SK-N-SH (cell line): ENCODE data around the gene LDAH. TPM values are rescaled to one million over a fixed set of nuclear protein-coding genes. Genes with fewer than 3 reads are reported as not detected.

ENCODE experiments used
- CTCF ChIA-PET: fragments of 300-600, 350-600 bp; formaldehyde crosslinking; extraction: SDS; loops from one replicate; lab custom pipeline; 2021; lab: Yijun Ruan, JAX
- POLR2A ChIA-PET: fragments of 350-600 bp; sonication (Branson Sonifier 250); formaldehyde crosslinking; extraction: SDS; loops from one replicate; lab custom pipeline; 2020; ENCODE audit warnings: antibody characterized with exemption, inconsistent platforms; lab: Yijun Ruan, JAX
- DNase-seq: peaks from one replicate; pipeline ENCODE4 v3.0.0; 2012
- H2AFZ ChIP-seq: fragments of 200-600 bp; sonication (generic); 2 replicates; pipeline ENCODE4 v1.8.1; 2016; ENCODE audit warnings: antibody characterized with exemption, mild to moderate bottlenecking, low read depth
- H3F3A ChIP-seq: fragments of 200-600 bp; sonication (generic); replicated peaks from 2 replicates; pipeline ENCODE3; 2016; ENCODE audit warnings: antibody characterized with exemption, mild to moderate bottlenecking; ENCODE audit not compliant: insufficient read depth
- H3K27ac ChIP-seq, 2 experiments: fragments of 200-500 bp in 1 of 2; fragments of 200-600 bp in 1 of 2; sonication (Bioruptor generic) in 1 of 2; sonication (generic), shearing (Covaris generic) in 1 of 2; 2 replicates each; pipeline versions ENCODE4 v1.5.1 to v1.6.1; 2014 to 2016; ENCODE audit warnings: low read depth in 2 of 2, inconsistent platforms in 1 of 2, low read length in 1 of 2, mild to moderate bottlenecking in 1 of 2, mixed read lengths in 1 of 2
- H3K27me3 ChIP-seq: fragments of 200-600 bp; sonication (generic), shearing (Covaris generic); 2 replicates; pipeline ENCODE4 v1.6.1; 2016; ENCODE audit warnings: mixed run types; ENCODE audit not compliant: insufficient read depth
- H3K36me3 ChIP-seq, 2 experiments: fragments of 200-500 bp in 1 of 2; fragments of 200-600 bp in 1 of 2; sonication (Bioruptor generic) in 1 of 2; sonication (generic) in 1 of 2; replicated peaks in 1 of 2; 2 replicates each; pipeline versions ENCODE3 to v1.5.1; 2014 to 2016; ENCODE audit warnings: low read length in 1 of 2, mild to moderate bottlenecking in 1 of 2; ENCODE audit not compliant: insufficient read depth in 2 of 2, control insufficient read depth in 1 of 2
- H3K4me1 ChIP-seq, 2 experiments: fragments of 200-500 bp in 1 of 2; fragments of 200-600 bp in 1 of 2; sonication (Bioruptor generic) in 1 of 2; sonication (generic), shearing (Covaris generic) in 1 of 2; 2 replicates each; pipeline versions ENCODE4 v1.5.1 to v1.6.1; 2014 to 2016; ENCODE audit warnings: low read depth in 1 of 2, low read length in 1 of 2, mixed run types in 1 of 2; ENCODE audit not compliant: insufficient read depth in 2 of 2, control insufficient read depth in 1 of 2
- H3K4me2 ChIP-seq: fragments of 200-600 bp; sonication (generic), shearing (Covaris generic); 2 replicates; pipeline ENCODE4 v1.6.1; 2017; ENCODE audit warnings: mixed run types
- H3K4me3 ChIP-seq, 2 experiments: fragments of 200-500 bp in 1 of 2; fragments of 200-600 bp in 1 of 2; sonication (Bioruptor generic) in 1 of 2; sonication (generic), shearing (Covaris generic) in 1 of 2; 2 replicates each; pipeline versions ENCODE4 v1.5.1 to v1.8.1; 2014 to 2016; ENCODE audit warnings: low read depth in 2 of 2, inconsistent platforms in 1 of 2, low read length in 1 of 2, mild to moderate bottlenecking in 1 of 2, mixed read lengths in 1 of 2, moderate library complexity in 1 of 2
- H3K79me2 ChIP-seq: fragments of 200-600 bp; sonication (generic); 2 replicates; pipeline ENCODE4 v1.8.1; 2017; ENCODE audit warnings: mild to moderate bottlenecking; ENCODE audit not compliant: insufficient read depth
- H3K9ac ChIP-seq: fragments of 200-600 bp; sonication (generic); 2 replicates; pipeline ENCODE4 v1.6.1; 2017; ENCODE audit warnings: mixed run types
- H3K9me2 ChIP-seq: fragments of 200-600 bp; sonication (generic); 2 replicates; pipeline ENCODE4 v1.6.1; 2017; ENCODE audit warnings: mixed run types
- H3K9me3 ChIP-seq: fragments of 200-600 bp; sonication (generic); 2 replicates; pipeline ENCODE4 v1.6.1; 2017; ENCODE audit warnings: mixed run types, mild to moderate bottlenecking, moderate library complexity
- H4K20me1 ChIP-seq: fragments of 200-600 bp; sonication (generic); 2 replicates; pipeline ENCODE4 v1.6.1; 2017; ENCODE audit warnings: mild to moderate bottlenecking, mixed run types; ENCODE audit not compliant: insufficient read depth
- CHD2 ChIP-seq: fragments of 150-350 bp; IDR thresholded peaks from 2 replicates; pipeline ENCODE4 v1.6.1; 2018; ENCODE audit warnings: low read length; ENCODE audit not compliant: partially characterized antibody
- ELF1 ChIP-seq: IDR thresholded peaks from 2 replicates; pipeline ENCODE4 v1.4.0; 2012
- GATA2 ChIP-seq: sonication (generic); formaldehyde crosslinking; IDR thresholded peaks from 2 replicates; pipeline ENCODE4 v1.5.0; 2020; ENCODE audit warnings: mild to moderate bottlenecking, missing genetic modification reagents
- MXI1 ChIP-seq: IDR thresholded peaks from 2 replicates; pipeline ENCODE4 v1.6.1; 2012; ENCODE audit warnings: mild to moderate bottlenecking, low read depth, low read length, improper control_type of control experiment
- RAD21 ChIP-seq: IDR thresholded peaks from 2 replicates; pipeline ENCODE4 v1.6.1; 2012; ENCODE audit warnings: mild to moderate bottlenecking, low read length
- REST ChIP-seq: IDR thresholded peaks from 2 replicates; pipeline ENCODE4 v1.6.1; 2012; ENCODE audit warnings: mild to moderate bottlenecking, low read depth, low read length, moderate library complexity
- SMC3 ChIP-seq: IDR thresholded peaks from 2 replicates; pipeline ENCODE4 v1.6.1; 2012; ENCODE audit warnings: low read depth, low read length, improper control_type of control experiment
- TAF1 ChIP-seq: IDR thresholded peaks from 2 replicates; pipeline ENCODE4 v1.6.1; 2012; ENCODE audit warnings: low read depth, mild to moderate bottlenecking, low read length, moderate library complexity, borderline replicate concordance
- ZBTB33 ChIP-seq: IDR thresholded peaks from 2 replicates; pipeline ENCODE4 v1.4.0; 2012; ENCODE audit warnings: low read depth, borderline replicate concordance
- WGBS: methylation state at CpG from one replicate; pipeline ENCODE4 v1.1.6; 2017; ENCODE audit warnings: low lambda C conversion rate; 5-methylcytosine and 5-hydroxymethylcytosine counted together
- polyA plus RNA-seq, 3 experiments: library from polyadenylated mRNA; depleted of rRNA; stranded (reverse); fragments of >200 nt; gene quantifications; 2 replicates each; pipeline ENCODE4 v1.2.3, GENCODE V29; 2012
- TF ChIP-seq, protein P1 (sequence below): fragments of 150-350 bp; IDR thresholded peaks from 2 replicates; pipeline ENCODE4 v1.6.1; 2016; ENCODE audit warnings: mild to moderate bottlenecking, low read depth, low read length
- TF ChIP-seq, protein P2 (sequence below): fragments of 200-600 bp; sonication (generic); IDR thresholded peaks from 2 replicates; pipeline ENCODE4 v1.6.1; 2017; ENCODE audit warnings: antibody characterized with exemption, mild to moderate bottlenecking, moderate library complexity

Gene LDAH
- polyA plus RNA-seq, 1 of the 3 experiments (the other 2 are of a cell fraction) = 12.7 TPM

DNA sequence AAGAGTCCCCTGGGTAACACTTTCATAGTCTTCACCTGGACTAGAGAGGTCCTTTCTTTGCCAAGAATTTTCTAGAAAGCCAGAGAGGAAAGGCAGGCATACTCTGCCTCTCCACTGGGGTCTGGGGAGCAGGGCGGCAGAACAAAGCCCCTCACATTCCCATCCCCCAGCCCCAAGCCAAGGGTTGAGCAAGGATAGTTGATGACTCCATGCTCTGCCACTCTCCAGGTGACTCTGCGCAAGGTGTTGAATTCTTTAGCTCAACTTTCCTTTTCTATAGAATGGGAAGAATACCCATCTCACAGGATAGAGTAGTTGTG, 158.9 kb downstream of the LDAH start:
- DNase-seq = peak; percentile 26
- H3K27ac ChIP-seq = no peak overlapping the region
- WGBS = 75% methylated on average over 2 of the region's 2 CpGs
- ChIA-PET CTCF (interaction anchor here (0.6 to 9.8 kb wide), 5 partner anchors 11 to 378 kb away, joined by 3 to 427 read pairs (median 137); partner anchors contain the start of gene HS1BP3), POLR2A (no interaction called here)
- H3F3A ChIP-seq = no peaks in the 10 kb centered on the region
- H4K20me1 ChIP-seq = no peaks in the 10 kb centered on the region
- no peak overlapping the region for H3K4me3 ChIP-seq
- no peaks in the 10 kb centered on the region for H3K36me3 ChIP-seq
- H2AFZ ChIP-seq = no peak overlapping the region
- H3K9me2 ChIP-seq = no peaks in the 10 kb centered on the region
- peaks cover 87% of the 10 kb centered on the region for H3K27me3 ChIP-seq
- H3K4me2 ChIP-seq = no peak overlapping the region
- peaks cover 0 to 21% of the 10 kb centered on the region in 2 experiments; a peak in 2 of 4 replicates for H3K4me1 ChIP-seq
- H3K9me3 ChIP-seq = no peaks in the 10 kb centered on the region
- TF ChIP-seq ELF1 (no peak), REST (no peak), ZBTB33 (no peak)
- TF ChIP-seq, all 33 proteins: peak for 0
- no peak overlapping the region for H3K9ac ChIP-seq
- no peaks in the 10 kb centered on the region for H3K79me2 ChIP-seq

DNA sequence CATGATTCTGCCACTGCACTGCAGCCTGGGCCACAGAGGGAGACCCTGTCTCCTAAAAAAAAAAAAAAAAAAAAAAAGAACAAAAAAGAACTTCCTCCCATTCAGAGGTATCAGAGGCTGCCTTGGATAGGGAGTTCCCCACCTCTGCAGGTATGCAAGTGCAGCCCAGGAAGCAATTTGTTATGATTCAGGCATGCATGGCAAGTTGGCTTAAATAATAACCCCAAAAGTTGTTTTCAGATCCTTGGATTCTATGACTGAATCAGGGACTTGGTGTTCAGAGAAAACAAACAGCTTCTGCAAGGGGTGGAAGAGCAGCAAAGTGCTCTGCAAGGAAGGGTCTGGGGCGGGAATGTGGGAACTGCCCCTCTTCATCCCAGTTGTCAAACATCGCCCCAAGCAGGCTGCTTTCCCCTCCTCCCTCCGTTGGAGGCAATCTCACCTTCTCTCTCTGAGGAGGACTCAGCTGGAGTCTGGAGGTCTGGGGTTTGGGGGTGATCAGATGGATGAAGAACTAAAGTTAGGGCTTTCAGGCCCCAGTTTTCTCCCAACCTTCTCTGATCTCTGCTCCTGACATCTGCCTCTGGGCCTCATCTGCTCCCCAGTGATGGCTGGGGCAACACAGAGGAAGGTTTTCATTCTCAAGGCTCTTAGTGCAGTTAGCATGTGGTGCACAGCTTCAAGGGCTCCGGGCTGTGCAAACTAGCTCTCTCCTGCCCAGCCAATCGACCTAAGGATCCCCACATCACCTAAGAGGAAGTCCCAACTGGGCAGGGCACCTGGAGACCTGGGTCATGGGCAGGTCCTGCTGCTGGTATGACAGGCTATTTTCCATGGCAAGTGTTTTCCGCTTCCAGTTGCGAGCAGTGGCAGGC, 159.5 kb downstream of the LDAH start:
- Histone ChIP-seq H3K27me3 (peaks cover 83% of the 10 kb centered on the region), H3K4me2 (no peak overlapping the region), H3K9me3 (no peaks in the 10 kb centered on the region), H3K9ac (no peak overlapping the region), H3F3A (no peaks in the 10 kb centered on the region), H3K36me3 (no peaks in the 10 kb centered on the region), H3K4me3 (no peak overlapping the region), H3K27ac (no peak overlapping the region), H4K20me1 (no peaks in the 10 kb centered on the region), H2AFZ (no peak overlapping the region), H3K79me2 (no peaks in the 10 kb centered on the region), H3K4me1 (peaks cover 0 to 17% of the 10 kb centered on the region in 2 experiments; a peak in 2 of 4 replicates), H3K9me2 (no peaks in the 10 kb centered on the region)
- ChIA-PET CTCF (interaction anchor here (0.6 to 9.8 kb wide), 11 partner anchors 11 to 453 kb away, joined by 3 to 427 read pairs (median 40); partner anchors contain the start of gene HS1BP3), POLR2A (interaction anchor here (0.5 to 0.6 kb wide), 2 partner anchors 8 to 831 kb away, joined by 3 to 7 read pairs; no protein-coding TSS in a partner anchor)
- peak; percentile 23 for DNase-seq
- no peak for TF ChIP-seq CHD2
- TF ChIP-seq, protein P1, sequence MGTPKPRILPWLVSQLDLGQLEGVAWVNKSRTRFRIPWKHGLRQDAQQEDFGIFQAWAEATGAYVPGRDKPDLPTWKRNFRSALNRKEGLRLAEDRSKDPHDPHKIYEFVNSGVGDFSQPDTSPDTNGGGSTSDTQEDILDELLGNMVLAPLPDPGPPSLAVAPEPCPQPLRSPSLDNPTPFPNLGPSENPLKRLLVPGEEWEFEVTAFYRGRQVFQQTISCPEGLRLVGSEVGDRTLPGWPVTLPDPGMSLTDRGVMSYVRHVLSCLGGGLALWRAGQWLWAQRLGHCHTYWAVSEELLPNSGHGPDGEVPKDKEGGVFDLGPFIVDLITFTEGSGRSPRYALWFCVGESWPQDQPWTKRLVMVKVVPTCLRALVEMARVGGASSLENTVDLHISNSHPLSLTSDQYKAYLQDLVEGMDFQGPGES = no peak
- no peak for TF ChIP-seq SMC3
- TF ChIP-seq MXI1 = no peak
- TF ChIP-seq TAF1 = no peak
- TF ChIP-seq GATA2 (CRISPR knock-in tag) = no peak
- TF ChIP-seq, protein P2, sequence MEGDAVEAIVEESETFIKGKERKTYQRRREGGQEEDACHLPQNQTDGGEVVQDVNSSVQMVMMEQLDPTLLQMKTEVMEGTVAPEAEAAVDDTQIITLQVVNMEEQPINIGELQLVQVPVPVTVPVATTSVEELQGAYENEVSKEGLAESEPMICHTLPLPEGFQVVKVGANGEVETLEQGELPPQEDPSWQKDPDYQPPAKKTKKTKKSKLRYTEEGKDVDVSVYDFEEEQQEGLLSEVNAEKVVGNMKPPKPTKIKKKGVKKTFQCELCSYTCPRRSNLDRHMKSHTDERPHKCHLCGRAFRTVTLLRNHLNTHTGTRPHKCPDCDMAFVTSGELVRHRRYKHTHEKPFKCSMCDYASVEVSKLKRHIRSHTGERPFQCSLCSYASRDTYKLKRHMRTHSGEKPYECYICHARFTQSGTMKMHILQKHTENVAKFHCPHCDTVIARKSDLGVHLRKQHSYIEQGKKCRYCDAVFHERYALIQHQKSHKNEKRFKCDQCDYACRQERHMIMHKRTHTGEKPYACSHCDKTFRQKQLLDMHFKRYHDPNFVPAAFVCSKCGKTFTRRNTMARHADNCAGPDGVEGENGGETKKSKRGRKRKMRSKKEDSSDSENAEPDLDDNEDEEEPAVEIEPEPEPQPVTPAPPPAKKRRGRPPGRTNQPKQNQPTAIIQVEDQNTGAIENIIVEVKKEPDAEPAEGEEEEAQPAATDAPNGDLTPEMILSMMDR = no peak
- no peak for TF ChIP-seq RAD21
- 41% methylated on average over 6 of the region's 7 CpGs for WGBS
